Psoas muscle (tissue), 8 donors: ENCODE data around the gene HOXB4. TPM values are rescaled to one million over a fixed set of nuclear protein-coding genes. Genes with fewer than 3 reads are reported as not detected.

Experiments used
- ATAC-seq, 4 donors: fragments of 200-7000 bp; cut with Tn5 transposase; one replicate each; pipeline ENCODE4 v1.9.1; 2020; ENCODE audit warnings: moderate library complexity in 3 of 4, mild to moderate bottlenecking in 2 of 4
- DNase-seq, 2 donors: peaks; one replicate each; pipeline ENCODE4 v3.0.0-alpha.2; 2020
- H3K27ac ChIP-seq: fragments of 200-600 bp; one replicate; pipeline ENCODE4 v1.8.0; 2022
- H3K27me3 ChIP-seq, 3 donors: fragments of 200-600 bp in 1 of 3; one replicate each; pipeline versions ENCODE4 v1.6.1 to v1.8.0; 2013 to 2022; ENCODE audit warnings: low read length in 2 of 3, mild to moderate bottlenecking in 2 of 3, moderate library complexity in 1 of 3; ENCODE audit not compliant: insufficient read depth in 3 of 3
- H3K36me3 ChIP-seq, 2 donors: fragments of 200-600 bp in 1 of 2; one replicate each; pipeline versions ENCODE4 v1.6.1 to v1.8.0; 2013 to 2022; ENCODE audit warnings: low read depth in 1 of 2, mild to moderate bottlenecking in 1 of 2, moderate library complexity in 1 of 2; ENCODE audit not compliant: insufficient read depth in 1 of 2
- H3K4me1 ChIP-seq: fragments of 200-600 bp; one replicate; pipeline ENCODE4 v1.8.0; 2022
- H3K4me3 ChIP-seq: fragments of 200-600 bp; one replicate; pipeline ENCODE4 v1.8.0; 2022; ENCODE audit warnings: mild to moderate bottlenecking
- H3K9me3 ChIP-seq: fragments of 200-600 bp; one replicate; pipeline ENCODE4 v1.8.0; 2022
- WGBS, 3 donors: extraction: QIAGEN DNeasy Blood & Tissue Kit; methylation state at CpG; one replicate each; pipeline versions ENCODE4 v1.1.6 to v1.1.7; 2013; 5-methylcytosine and 5-hydroxymethylcytosine counted together
- intact Hi-C, 2 donors: fragments of 100-400 bp; cut with DNase I; formaldehyde crosslinking; loops; one replicate each; pipeline versions ENCODE4 v1.11.0 to v1.14.2; 2022
- polyA plus RNA-seq, 3 donors: library from polyadenylated mRNA; stranded (reverse); fragments of 200-250 nt; gene quantifications; one replicate each; pipeline ENCODE4 v1.2.3, GENCODE V29; 2013
- total RNA-seq, 4 donors: library from RNA; stranded (reverse); fragmentation: NEBNext Ultra II Directional in 2 of 4; extraction: Animal tissue kit (Norgen Biotek cat#: 25700) in 2 of 4; gene quantifications; one replicate each; pipeline versions ENCODE4 v1.2.1 to v1.2.4, GENCODE V29; 2021 to 2023
- TF ChIP-seq, protein P1 (sequence below): fragments of 200-600 bp; IDR thresholded peaks from one replicate; pipeline ENCODE4 v1.8.0; 2022; ENCODE audit warnings: antibody characterized with exemption
- donor health status: healthy with polysubstance abuse.
- donor health status: DM: no; HTN: no; CAD: no; lungs with moderate emphysema.
- donor health status: Bipolar disorder and iron deficiency.
- donor health status: healthy.
- donor health status: DM: yes; HTN: yes; CAD: no.
- donor health status: DM: no; HTN: no; CAD: no.
- donor health status: DM: no; HTN: no; CAD: no.
- donor health status: DM: yes; HTN: yes; CAD: no.

HOXB4 gene
- total and polyA plus RNA-seq, 7 donors: 0.38 to 4.0 (median 0.89) TPM

DNA sequence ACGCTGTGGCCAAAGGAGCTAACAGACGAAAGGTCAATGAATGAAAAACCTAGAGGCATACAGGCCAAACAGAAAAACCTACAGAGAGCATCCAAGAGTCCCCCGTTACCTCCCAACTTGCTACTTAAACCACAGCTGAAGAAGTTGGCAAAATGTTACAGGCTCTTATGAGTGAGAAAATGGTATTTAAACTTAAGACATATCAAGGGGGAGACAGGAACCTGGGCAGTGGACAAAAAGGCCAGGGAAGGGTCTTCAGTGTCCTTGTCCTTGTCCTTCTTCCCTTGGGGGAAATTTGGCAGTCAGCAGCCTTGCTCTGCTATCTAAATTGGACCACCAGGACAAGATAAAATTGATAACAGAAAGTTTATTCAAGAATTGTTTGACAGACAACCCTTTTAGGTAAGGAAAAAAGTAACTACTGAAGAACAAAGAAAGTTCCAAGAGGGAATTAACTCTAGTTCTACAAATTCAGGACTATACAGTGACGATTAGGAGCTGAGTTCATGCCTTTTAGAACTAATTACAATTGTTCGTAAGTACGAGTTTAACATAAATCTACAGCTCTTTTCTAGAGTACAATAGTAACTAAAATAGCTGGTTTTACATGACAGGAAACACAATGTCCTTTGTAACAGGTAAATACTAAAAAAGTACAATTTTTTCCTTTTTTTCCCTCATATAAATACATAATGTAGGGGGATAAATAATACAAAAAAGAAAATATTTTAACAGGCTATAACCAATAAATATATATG is 29.4 kb downstream of the HOXB4 start:
- intact Hi-C loops: no loop called here
- WGBS, 3 donors: 79 to 84% (median 82%) methylated on average over 6 of the region's 6 CpGs
- no peak for DNase-seq
- peak overlapping the region; percentile 89 for H3K27ac ChIP-seq
- peak overlapping the region; percentile 44 for H3K4me3 ChIP-seq
- no peaks in the 10 kb centered on the region for H3K9me3 ChIP-seq
- H3K36me3 ChIP-seq: peaks cover 0 to 8% of the 10 kb centered on the region in 2 donors
- ATAC-seq: no peak
- TF ChIP-seq, protein P1, sequence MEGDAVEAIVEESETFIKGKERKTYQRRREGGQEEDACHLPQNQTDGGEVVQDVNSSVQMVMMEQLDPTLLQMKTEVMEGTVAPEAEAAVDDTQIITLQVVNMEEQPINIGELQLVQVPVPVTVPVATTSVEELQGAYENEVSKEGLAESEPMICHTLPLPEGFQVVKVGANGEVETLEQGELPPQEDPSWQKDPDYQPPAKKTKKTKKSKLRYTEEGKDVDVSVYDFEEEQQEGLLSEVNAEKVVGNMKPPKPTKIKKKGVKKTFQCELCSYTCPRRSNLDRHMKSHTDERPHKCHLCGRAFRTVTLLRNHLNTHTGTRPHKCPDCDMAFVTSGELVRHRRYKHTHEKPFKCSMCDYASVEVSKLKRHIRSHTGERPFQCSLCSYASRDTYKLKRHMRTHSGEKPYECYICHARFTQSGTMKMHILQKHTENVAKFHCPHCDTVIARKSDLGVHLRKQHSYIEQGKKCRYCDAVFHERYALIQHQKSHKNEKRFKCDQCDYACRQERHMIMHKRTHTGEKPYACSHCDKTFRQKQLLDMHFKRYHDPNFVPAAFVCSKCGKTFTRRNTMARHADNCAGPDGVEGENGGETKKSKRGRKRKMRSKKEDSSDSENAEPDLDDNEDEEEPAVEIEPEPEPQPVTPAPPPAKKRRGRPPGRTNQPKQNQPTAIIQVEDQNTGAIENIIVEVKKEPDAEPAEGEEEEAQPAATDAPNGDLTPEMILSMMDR: no peak
- peaks cover 5% of the 10 kb centered on the region for H3K4me1 ChIP-seq
- peaks cover 0 to 8% (median 2%) of the 10 kb centered on the region in 3 donors for H3K27me3 ChIP-seq

DNA sequence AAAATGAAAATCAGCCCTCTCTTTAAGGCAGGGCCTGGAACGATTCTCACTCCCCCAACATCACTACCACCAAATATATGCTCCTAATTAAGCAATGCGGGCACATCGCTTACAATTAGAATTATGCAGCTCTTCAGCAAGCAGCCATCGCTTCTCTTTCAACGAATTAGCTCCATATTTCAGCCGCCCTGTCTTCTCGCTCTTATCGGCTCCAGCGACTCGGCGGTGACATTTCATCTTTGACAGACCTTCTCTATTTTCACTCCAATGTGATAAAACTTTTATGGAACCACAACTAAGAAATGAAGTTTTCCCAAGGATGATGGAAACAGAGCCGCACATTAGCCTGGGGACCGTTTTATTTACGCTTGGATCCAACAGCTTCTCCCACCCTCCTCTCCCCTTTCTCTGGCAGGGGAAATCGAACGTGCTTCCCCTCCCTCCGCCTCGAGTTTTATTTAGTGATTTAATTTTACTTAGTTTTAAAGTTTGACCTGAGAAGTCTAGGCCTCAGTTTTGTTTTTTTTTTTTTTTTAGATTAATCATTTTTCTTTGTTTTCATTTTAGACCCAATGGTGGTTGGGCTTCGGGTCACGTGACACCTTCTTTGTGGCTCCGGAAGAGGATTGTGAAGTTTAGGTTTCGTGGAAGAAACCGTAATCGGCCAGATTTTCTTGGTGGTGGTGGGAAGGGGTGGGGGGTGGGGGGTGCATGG is 30.2 kb downstream of the HOXB4 start:
- no peaks in the 10 kb centered on the region for H3K9me3 ChIP-seq
- peaks cover 0 to 8% of the 10 kb centered on the region in 2 donors for H3K36me3 ChIP-seq
- DNase-seq: no peak
- intact Hi-C loops: no loop called here
- H3K4me1 ChIP-seq: peaks cover 5% of the 10 kb centered on the region
- peaks cover 0 to 8% (median 6%) of the 10 kb centered on the region in 3 donors for H3K27me3 ChIP-seq
- TF ChIP-seq, protein P1: no peak
- H3K4me3 ChIP-seq: peak overlapping the region; percentile 44
- 69 to 74% (median 74%) methylated on average over 24 of the region's 24 CpGs for WGBS, 3 donors
- no peak for ATAC-seq
- H3K27ac ChIP-seq: peak overlapping the region; percentile 89

DNA sequence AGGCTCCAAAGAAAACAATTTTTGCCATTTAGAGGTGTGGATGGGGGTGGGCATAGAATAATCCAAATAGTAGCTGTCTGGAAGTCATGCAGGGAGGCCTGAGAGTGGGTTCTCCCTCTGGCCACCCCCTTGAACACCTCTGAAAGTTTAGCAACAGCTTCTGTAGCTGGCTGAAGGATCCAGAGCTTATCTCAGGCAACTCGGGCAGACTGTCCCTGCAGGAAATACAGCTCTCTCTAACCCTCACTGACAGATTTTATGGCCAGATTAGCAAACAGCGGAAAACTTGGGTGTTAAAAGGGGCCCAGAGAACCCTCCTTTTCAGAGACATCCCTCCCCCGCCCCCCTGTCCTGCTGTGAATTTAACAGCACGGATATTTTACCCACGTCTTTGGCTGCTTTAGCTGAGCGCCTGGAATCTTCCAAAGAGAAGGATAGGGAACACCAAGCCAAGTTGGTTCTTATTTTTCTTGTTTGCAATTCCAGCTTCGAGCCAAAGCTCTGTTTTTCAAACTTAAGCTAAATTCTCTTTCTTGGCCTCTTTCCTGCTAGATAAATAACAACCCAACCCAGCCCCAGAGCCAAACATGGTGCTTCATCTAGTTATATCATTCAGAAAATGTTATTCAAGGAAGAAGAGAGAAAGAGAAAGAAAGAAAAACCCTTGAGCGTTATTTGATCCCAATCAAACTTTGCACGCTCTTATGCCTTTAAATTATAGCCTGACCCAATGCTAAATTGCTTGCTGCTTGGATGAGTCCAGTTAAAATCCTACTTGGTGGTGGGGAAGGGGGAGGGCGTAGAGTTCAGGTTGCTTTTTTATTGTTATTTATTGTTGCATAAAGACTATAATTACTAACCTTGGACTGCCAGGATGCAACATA is 31.0 kb downstream of the HOXB4 start:
- DNase-seq: no peak
- peaks cover 0 to 8% of the 10 kb centered on the region in 2 donors for H3K36me3 ChIP-seq
- H3K4me1 ChIP-seq: peaks cover 5% of the 10 kb centered on the region
- H3K27ac ChIP-seq: peak overlapping the region; percentile 89
- peaks cover 0 to 10% (median 8%) of the 10 kb centered on the region in 3 donors for H3K27me3 ChIP-seq
- intact Hi-C loops: no loop called here
- no peak for ATAC-seq
- TF ChIP-seq, protein P1: no peak
- 56 to 59% (median 57%) methylated on average over 10 of the region's 10 CpGs for WGBS, 3 donors
- peak overlapping the region; percentile 44 for H3K4me3 ChIP-seq
- no peaks in the 10 kb centered on the region for H3K9me3 ChIP-seq

DNA sequence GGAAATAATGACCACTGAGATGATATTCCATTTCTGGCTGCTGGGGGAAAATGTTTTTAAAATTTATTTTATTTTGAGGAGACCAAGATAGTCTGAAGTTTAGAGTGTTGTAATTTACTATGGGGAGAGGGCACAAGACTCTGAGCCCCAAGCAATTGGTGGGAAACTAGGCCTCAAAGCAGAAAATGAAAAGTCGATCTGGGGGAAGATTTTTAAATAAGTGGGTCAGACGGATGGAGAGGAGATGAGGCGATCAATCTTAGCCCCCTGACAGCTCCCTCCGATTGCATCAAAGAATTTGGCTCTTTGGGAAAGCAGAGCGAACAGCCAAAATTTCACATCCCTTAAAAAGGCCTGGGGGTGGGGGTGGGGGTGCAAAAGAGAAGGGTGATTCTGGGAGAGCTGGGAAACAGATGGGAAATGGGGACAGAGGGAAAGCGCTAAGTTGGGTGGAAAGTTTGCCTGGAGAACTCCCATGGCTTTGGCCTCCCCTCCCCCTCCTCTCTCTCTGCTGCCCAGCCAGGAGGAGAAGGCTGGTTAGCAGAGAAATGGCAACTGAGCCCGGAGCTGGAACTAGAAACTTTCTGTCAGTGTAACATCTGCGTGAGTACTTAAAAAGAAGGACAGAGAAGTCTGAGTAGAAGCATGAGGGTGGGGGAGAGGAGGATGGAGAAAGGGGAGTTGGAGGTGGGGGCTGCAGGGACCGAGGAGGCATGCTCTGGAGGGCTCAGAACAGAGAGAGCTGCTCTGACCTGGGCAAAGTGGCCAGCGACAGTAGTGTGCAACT is 31.8 kb downstream of the HOXB4 start:
- Histone ChIP-seq H3K4me1 (peaks cover 5% of the 10 kb centered on the region), H3K36me3 (peaks cover 0 to 8% of the 10 kb centered on the region in 2 donors), H3K27ac (peak overlapping the region; percentile 89), H3K9me3 (no peaks in the 10 kb centered on the region), H3K4me3 (peak overlapping the region; percentile 44), H3K27me3 (peaks cover 0 to 14% (median 7%) of the 10 kb centered on the region in 3 donors)
- intact Hi-C loops: no loop called here
- TF ChIP-seq, protein P1: no peak
- DNase-seq (no peak), ATAC-seq (no peak)
- WGBS, 3 donors: 62 to 64% (median 64%) methylated on average over 10 of the region's 10 CpGs
